ENCODE data around the gene HHIP. TPM values are rescaled to one million over a fixed set of nuclear protein-coding genes. Genes with fewer than 3 reads are reported as not detected.

Gene HHIP
- total RNA-seq, 1 experiment from 2014 or later: not detected

DNA sequence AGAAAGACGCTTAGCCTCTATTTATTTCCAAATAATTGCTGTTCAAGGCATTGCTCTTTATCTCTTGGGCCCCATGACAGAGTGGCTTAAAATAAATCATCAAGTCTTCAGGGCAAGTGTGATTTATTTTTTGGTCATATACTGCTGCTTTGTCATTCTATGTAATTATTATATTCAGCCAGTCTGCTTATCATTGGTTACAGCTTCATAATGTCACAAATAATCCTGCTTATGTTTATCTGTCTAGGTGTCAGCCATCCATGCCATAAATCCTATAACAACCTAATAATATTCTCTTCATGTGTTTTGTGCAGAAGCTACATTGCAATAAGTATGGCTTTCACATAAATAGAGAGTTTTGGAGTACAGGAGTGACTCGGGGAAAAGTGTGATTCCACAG is 41.0 kb downstream of the HHIP start:
- no peak overlapping the region for H3K4me2 ChIP-seq (ENCODE audit: low read length)
- no peak overlapping the region for H3K4me3 ChIP-seq (replicated peaks in 1 of 2; ENCODE audit: low read depth in 1 of 2, low read length in 2 of 2)
- H3K36me3 ChIP-seq (ENCODE audit: control insufficient read depth in 1 of 2, insufficient read depth in 2 of 2, low read length in 2 of 2): no peaks in the 10 kb centered on the region
- DNase-seq (ENCODE audit: low read depth, low spot score): no peak
- H3K27me3 ChIP-seq (ENCODE audit: insufficient read depth, low read length): no peaks in the 10 kb centered on the region
- intact Hi-C loops (cut with micrococcal nuclease): no loop called here
- no peak overlapping the region for H3K9ac ChIP-seq (ENCODE audit: low read length)
- H3K9me2 ChIP-seq (ENCODE audit: insufficient read depth): no peaks in the 10 kb centered on the region
- BruUV-seq (replicated peaks): no TSS peak
- POLR2A ChIA-PET: no interaction called here
- RAD21 ChIA-PET (ENCODE audit: low non-redundant PET in 1 of 2, low total read pairs in 2 of 2, uncharacterized antibody in 2 of 2, unreplicated experiment in 2 of 2): no interaction called here
- H3K27ac ChIP-seq (ENCODE audit: low read depth, low read length): no peak overlapping the region
- no peaks in the 10 kb centered on the region for H3K4me1 ChIP-seq (ENCODE audit: control insufficient read depth in 1 of 2, insufficient read depth in 2 of 2, low read length in 2 of 2)
- TF ChIP-seq CBX3 (IDR thresholded peaks at IDR 0.05; ENCODE audit: low read depth): no peak
- no peak for TF ChIP-seq YY1 (IDR thresholded peaks at IDR 0.05; ENCODE audit: extremely low read depth, insufficient replicate concordance, low read depth, low read length)
- TF ChIP-seq, protein P1, sequence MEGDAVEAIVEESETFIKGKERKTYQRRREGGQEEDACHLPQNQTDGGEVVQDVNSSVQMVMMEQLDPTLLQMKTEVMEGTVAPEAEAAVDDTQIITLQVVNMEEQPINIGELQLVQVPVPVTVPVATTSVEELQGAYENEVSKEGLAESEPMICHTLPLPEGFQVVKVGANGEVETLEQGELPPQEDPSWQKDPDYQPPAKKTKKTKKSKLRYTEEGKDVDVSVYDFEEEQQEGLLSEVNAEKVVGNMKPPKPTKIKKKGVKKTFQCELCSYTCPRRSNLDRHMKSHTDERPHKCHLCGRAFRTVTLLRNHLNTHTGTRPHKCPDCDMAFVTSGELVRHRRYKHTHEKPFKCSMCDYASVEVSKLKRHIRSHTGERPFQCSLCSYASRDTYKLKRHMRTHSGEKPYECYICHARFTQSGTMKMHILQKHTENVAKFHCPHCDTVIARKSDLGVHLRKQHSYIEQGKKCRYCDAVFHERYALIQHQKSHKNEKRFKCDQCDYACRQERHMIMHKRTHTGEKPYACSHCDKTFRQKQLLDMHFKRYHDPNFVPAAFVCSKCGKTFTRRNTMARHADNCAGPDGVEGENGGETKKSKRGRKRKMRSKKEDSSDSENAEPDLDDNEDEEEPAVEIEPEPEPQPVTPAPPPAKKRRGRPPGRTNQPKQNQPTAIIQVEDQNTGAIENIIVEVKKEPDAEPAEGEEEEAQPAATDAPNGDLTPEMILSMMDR (IDR thresholded peaks at IDR 0.05 in 2 of 3, conservative IDR thresholded peaks at IDR 0.05 in 1 of 3; ENCODE audit: borderline replicate concordance in 1 of 3, insufficient read depth in 1 of 3, low read depth in 2 of 3, low read length in 2 of 3): no peak
- TF ChIP-seq CEBPB (IDR thresholded peaks at IDR 0.05; ENCODE audit: low read depth): no peak
- TF ChIP-seq, protein P2, sequence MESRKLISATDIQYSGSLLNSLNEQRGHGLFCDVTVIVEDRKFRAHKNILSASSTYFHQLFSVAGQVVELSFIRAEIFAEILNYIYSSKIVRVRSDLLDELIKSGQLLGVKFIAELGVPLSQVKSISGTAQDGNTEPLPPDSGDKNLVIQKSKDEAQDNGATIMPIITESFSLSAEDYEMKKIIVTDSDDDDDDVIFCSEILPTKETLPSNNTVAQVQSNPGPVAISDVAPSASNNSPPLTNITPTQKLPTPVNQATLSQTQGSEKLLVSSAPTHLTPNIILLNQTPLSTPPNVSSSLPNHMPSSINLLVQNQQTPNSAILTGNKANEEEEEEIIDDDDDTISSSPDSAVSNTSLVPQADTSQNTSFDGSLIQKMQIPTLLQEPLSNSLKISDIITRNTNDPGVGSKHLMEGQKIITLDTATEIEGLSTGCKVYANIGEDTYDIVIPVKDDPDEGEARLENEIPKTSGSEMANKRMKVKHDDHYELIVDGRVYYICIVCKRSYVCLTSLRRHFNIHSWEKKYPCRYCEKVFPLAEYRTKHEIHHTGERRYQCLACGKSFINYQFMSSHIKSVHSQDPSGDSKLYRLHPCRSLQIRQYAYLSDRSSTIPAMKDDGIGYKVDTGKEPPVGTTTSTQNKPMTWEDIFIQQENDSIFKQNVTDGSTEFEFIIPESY (IDR thresholded peaks at IDR 0.05; ENCODE audit: extremely low read depth, insufficient replicate concordance, low read length): no peak
- TF ChIP-seq SIN3A (IDR thresholded peaks at IDR 0.05; ENCODE audit: low read depth): no peak
- TF ChIP-seq FOSL1 (IDR thresholded peaks at IDR 0.05; ENCODE audit: low read depth): no peak
- no peak for TF ChIP-seq EGR1 (IDR thresholded peaks at IDR 0.05; ENCODE audit: low read depth)
- TF ChIP-seq, protein P3, sequence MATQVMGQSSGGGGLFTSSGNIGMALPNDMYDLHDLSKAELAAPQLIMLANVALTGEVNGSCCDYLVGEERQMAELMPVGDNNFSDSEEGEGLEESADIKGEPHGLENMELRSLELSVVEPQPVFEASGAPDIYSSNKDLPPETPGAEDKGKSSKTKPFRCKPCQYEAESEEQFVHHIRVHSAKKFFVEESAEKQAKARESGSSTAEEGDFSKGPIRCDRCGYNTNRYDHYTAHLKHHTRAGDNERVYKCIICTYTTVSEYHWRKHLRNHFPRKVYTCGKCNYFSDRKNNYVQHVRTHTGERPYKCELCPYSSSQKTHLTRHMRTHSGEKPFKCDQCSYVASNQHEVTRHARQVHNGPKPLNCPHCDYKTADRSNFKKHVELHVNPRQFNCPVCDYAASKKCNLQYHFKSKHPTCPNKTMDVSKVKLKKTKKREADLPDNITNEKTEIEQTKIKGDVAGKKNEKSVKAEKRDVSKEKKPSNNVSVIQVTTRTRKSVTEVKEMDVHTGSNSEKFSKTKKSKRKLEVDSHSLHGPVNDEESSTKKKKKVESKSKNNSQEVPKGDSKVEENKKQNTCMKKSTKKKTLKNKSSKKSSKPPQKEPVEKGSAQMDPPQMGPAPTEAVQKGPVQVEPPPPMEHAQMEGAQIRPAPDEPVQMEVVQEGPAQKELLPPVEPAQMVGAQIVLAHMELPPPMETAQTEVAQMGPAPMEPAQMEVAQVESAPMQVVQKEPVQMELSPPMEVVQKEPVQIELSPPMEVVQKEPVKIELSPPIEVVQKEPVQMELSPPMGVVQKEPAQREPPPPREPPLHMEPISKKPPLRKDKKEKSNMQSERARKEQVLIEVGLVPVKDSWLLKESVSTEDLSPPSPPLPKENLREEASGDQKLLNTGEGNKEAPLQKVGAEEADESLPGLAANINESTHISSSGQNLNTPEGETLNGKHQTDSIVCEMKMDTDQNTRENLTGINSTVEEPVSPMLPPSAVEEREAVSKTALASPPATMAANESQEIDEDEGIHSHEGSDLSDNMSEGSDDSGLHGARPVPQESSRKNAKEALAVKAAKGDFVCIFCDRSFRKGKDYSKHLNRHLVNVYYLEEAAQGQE (IDR thresholded peaks at IDR 0.05; ENCODE audit: low read depth): no peak
- TF ChIP-seq TCF7L2 (IDR thresholded peaks at IDR 0.05; ENCODE audit: borderline replicate concordance, extremely low read depth, insufficient read depth, insufficient read length): no peak
- no peak for TF ChIP-seq ELF1 (IDR thresholded peaks at IDR 0.05; ENCODE audit: borderline replicate concordance, low read depth)
- no peak for TF ChIP-seq RAD21 (IDR thresholded peaks at IDR 0.05; ENCODE audit: low read depth)
- no peak for TF ChIP-seq SRF (IDR thresholded peaks at IDR 0.05; ENCODE audit: low read depth)
- no peak for TF ChIP-seq ZNF274 (IDR thresholded peaks at IDR 0.05; ENCODE audit: low read depth, low read length)
- TF ChIP-seq SP1 (IDR thresholded peaks at IDR 0.05; ENCODE audit: low read depth): no peak
- TF ChIP-seq ZFX (IDR thresholded peaks at IDR 0.05): no peak
- TF ChIP-seq POLR2AphosphoS5 (IDR thresholded peaks at IDR 0.05; ENCODE audit: low read depth, low read length): no peak
- no peak for TF ChIP-seq EZH2 (IDR thresholded peaks at IDR 0.05)
- ATAC-seq: no peak
- H4K20me1 ChIP-seq (ENCODE audit: insufficient read depth): no peaks in the 10 kb centered on the region
- CTCF ChIA-PET: no interaction called here
- no peaks in the 10 kb centered on the region for H3K79me2 ChIP-seq (ENCODE audit: insufficient read depth, low read length)
- H2AFZ ChIP-seq (ENCODE audit: low read depth, low read length, poor library complexity, severe bottlenecking): no peak overlapping the region
- no peaks in the 10 kb centered on the region for H3K9me3 ChIP-seq (ENCODE audit: control insufficient read depth in 1 of 2, insufficient read depth in 1 of 2, low read depth in 1 of 2, low read length in 2 of 2)
